ENCODE measurements around the gene GRIN2A.

DNA sequence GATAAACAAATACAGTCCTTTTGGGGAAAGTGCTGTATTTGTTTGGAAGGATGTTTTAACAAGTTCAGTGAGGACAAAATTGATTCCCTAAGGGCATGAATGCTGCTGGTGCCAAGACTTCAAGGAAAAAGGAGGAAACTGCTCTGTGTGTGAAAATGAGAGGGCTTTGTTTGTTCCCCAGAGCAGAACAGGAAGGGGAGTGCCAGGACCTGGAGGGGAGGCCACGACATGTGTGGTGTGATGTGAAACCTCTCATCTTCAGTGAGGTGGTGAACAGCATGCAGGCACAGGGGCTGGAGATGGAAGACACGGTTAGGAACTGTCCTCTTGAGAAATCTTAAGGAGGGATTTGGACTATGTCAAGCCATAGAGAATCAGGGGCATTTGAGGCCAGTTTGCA is 46.6 kb upstream of the GRIN2A start:
- no peak for TF ChIP-seq CTCF (IDR thresholded peaks at IDR 0.05)
- TF ChIP-seq ZFX (IDR thresholded peaks at IDR 0.05; ENCODE audit: borderline replicate concordance): no peak
